PC-3 (cell line): ENCODE data around the gene POU3F3. TPM values are rescaled to one million over a fixed set of nuclear protein-coding genes. Genes with fewer than 3 reads are reported as not detected.

Experiments
- ATAC-seq: fragments of 200-7000 bp; cut with Tn5 transposase; 2 replicates; pipeline ENCODE4 v1.9.1; 2020; ENCODE audit warnings: mild to moderate bottlenecking, moderate library complexity
- BruUV-seq: library from RNA; stranded (reverse); fragments of 400-500 nt; replicated peaks from 2 replicates; lab custom pipeline; 2021; lab: Mats Ljungman, UMichigan
- CTCF ChIA-PET: fragments of 300-600 bp; sonication (Branson Sonifier 250); formaldehyde crosslinking; loops from one replicate; lab custom pipeline; 2022; ENCODE audit warnings: antibody characterized with exemption; lab: Charles Lee
- POLR2A ChIA-PET: fragments of 300-600 bp; sonication (Branson Sonifier 250); formaldehyde crosslinking; loops from one replicate; lab custom pipeline; 2022; ENCODE audit warnings: antibody characterized with exemption; ENCODE audit not compliant: unreplicated experiment; lab: Charles Lee
- DNase-seq: peaks from one replicate; pipeline ENCODE4 v3.0.0-alpha.2; 2015
- H2AFZ ChIP-seq: fragments of 300-600 bp; sonication (generic); 2 replicates; pipeline ENCODE4 v1.6.0; 2016; ENCODE audit warnings: antibody characterized with exemption, low read length
- H3F3A ChIP-seq: fragments of 300-600 bp; sonication (generic); one replicate; pipeline ENCODE4 v1.6.0; 2017; ENCODE audit warnings: antibody characterized with exemption, low read length, control low read depth, mild to moderate bottlenecking; ENCODE audit not compliant: unreplicated experiment
- H3K27ac ChIP-seq: fragments of 300-600 bp; sonication (generic); 2 replicates; pipeline ENCODE4 v1.5.1; 2016; ENCODE audit warnings: mild to moderate bottlenecking, low read length
- H3K27me3 ChIP-seq: fragments of 300-600 bp; sonication (generic); 2 replicates; pipeline ENCODE4 v1.6.1; 2016; ENCODE audit warnings: low read length, mixed read lengths
- H3K36me3 ChIP-seq: fragments of 300-600 bp; sonication (generic); 2 replicates; pipeline ENCODE4 v1.6.1; 2016; ENCODE audit warnings: low read depth, mixed run types, low read length, mixed read lengths
- H3K4me1 ChIP-seq: fragments of 300-600 bp; sonication (generic); 2 replicates; pipeline ENCODE4 v1.5.1; 2016; ENCODE audit warnings: low read length; ENCODE audit not compliant: insufficient read depth
- H3K4me2 ChIP-seq: fragments of 300-600 bp; sonication (generic); 2 replicates; pipeline ENCODE4 v1.6.0; 2016; ENCODE audit warnings: low read length
- H3K4me3 ChIP-seq: fragments of 300-600 bp; sonication (generic); 2 replicates; pipeline ENCODE4 v1.5.1; 2016; ENCODE audit warnings: mild to moderate bottlenecking, low read length, mixed read lengths
- H3K79me2 ChIP-seq: fragments of 300-600 bp; sonication (generic); 2 replicates; pipeline ENCODE4 v1.6.1; 2017; ENCODE audit warnings: low read length, mixed read lengths
- H3K9ac ChIP-seq: fragments of 300-600 bp; sonication (generic); 2 replicates; pipeline ENCODE4 v1.6.0; 2016; ENCODE audit warnings: mild to moderate bottlenecking, low read length
- H3K9me2 ChIP-seq: fragments of 300-600 bp; sonication (generic); replicated peaks from 2 replicates; pipeline ENCODE4 v1.6.1; 2016; ENCODE audit warnings: mixed run types, low read length, mixed read lengths
- H3K9me3 ChIP-seq: fragments of 300-600 bp; sonication (generic); 2 replicates; pipeline ENCODE4 v1.6.1; 2016; ENCODE audit warnings: low read length, mixed read lengths
- H4K20me1 ChIP-seq: fragments of 300-600 bp; sonication (generic); 2 replicates; pipeline ENCODE4 v1.6.1; 2016; ENCODE audit warnings: low read length, mixed read lengths
- EZH2 ChIP-seq: fragments of 300-600 bp; sonication (generic); IDR thresholded peaks from one replicate; pipeline ENCODE4 v1.6.1; 2017; ENCODE audit warnings: antibody characterized with exemption, mild to moderate bottlenecking, low read length; ENCODE audit not compliant: unreplicated experiment
- EZH2phosphoT487 ChIP-seq: fragments of 300-600 bp; sonication (generic); IDR thresholded peaks from 2 replicates; pipeline ENCODE4 v1.6.1; 2018; ENCODE audit warnings: mild to moderate bottlenecking, antibody characterized with exemption, low read length, borderline replicate concordance
- intact Hi-C: fragments of 100-400 bp; cut with micrococcal nuclease; formaldehyde crosslinking; loops from 2 replicates; pipeline ENCODE4 v1.9.0; 2023
- total RNA-seq: library from RNA; depleted of rRNA; stranded (reverse); fragments of >200 nt; gene quantifications from 2 replicates; pipeline ENCODE4 v1.2.3, GENCODE V29; 2014
- TF ChIP-seq, protein P1 (sequence below): fragments of 300-600 bp; sonication (generic); conservative IDR thresholded peaks from 2 replicates; pipeline ENCODE4 v1.5.1; 2017; ENCODE audit warnings: antibody characterized with exemption, low read depth, mild to moderate bottlenecking, low read length

Gene POU3F3
- total RNA-seq, 1 experiment from 2014 or later = not detected

GRCh38 chr2:104854498-104855220 is 744 bp downstream of the POU3F3 start:
- no peaks in the 10 kb centered on the region for H3K9me2 ChIP-seq
- ATAC-seq (no peak), DNase-seq (no peak)
- no peaks in the 10 kb centered on the region for H3K79me2 ChIP-seq
- peaks cover 4% of the 10 kb centered on the region; the same call in 1 of the 2 replicates for H3K4me1 ChIP-seq
- no peak overlapping the region for H3K27ac ChIP-seq
- ChIA-PET POLR2A (no interaction called here), CTCF (no interaction called here)
- no peaks in the 10 kb centered on the region for H3K9me3 ChIP-seq
- H4K20me1 ChIP-seq = no peaks in the 10 kb centered on the region
- no peaks in the 10 kb centered on the region for H3K36me3 ChIP-seq
- H2AFZ ChIP-seq = no peak overlapping the region
- no peaks in the 10 kb centered on the region for H3F3A ChIP-seq
- H3K4me3 ChIP-seq = no peak overlapping the region
- TF ChIP-seq EZH2 (no peak), EZH2phosphoT487 (no peak)
- TF ChIP-seq, protein P1, sequence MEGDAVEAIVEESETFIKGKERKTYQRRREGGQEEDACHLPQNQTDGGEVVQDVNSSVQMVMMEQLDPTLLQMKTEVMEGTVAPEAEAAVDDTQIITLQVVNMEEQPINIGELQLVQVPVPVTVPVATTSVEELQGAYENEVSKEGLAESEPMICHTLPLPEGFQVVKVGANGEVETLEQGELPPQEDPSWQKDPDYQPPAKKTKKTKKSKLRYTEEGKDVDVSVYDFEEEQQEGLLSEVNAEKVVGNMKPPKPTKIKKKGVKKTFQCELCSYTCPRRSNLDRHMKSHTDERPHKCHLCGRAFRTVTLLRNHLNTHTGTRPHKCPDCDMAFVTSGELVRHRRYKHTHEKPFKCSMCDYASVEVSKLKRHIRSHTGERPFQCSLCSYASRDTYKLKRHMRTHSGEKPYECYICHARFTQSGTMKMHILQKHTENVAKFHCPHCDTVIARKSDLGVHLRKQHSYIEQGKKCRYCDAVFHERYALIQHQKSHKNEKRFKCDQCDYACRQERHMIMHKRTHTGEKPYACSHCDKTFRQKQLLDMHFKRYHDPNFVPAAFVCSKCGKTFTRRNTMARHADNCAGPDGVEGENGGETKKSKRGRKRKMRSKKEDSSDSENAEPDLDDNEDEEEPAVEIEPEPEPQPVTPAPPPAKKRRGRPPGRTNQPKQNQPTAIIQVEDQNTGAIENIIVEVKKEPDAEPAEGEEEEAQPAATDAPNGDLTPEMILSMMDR = no peak
- no peak overlapping the region for H3K4me2 ChIP-seq
- intact Hi-C loops = no loop called here
- no peak overlapping the region for H3K9ac ChIP-seq
- peaks cover 56% of the 10 kb centered on the region for H3K27me3 ChIP-seq
- no TSS peak for BruUV-seq

DNA sequence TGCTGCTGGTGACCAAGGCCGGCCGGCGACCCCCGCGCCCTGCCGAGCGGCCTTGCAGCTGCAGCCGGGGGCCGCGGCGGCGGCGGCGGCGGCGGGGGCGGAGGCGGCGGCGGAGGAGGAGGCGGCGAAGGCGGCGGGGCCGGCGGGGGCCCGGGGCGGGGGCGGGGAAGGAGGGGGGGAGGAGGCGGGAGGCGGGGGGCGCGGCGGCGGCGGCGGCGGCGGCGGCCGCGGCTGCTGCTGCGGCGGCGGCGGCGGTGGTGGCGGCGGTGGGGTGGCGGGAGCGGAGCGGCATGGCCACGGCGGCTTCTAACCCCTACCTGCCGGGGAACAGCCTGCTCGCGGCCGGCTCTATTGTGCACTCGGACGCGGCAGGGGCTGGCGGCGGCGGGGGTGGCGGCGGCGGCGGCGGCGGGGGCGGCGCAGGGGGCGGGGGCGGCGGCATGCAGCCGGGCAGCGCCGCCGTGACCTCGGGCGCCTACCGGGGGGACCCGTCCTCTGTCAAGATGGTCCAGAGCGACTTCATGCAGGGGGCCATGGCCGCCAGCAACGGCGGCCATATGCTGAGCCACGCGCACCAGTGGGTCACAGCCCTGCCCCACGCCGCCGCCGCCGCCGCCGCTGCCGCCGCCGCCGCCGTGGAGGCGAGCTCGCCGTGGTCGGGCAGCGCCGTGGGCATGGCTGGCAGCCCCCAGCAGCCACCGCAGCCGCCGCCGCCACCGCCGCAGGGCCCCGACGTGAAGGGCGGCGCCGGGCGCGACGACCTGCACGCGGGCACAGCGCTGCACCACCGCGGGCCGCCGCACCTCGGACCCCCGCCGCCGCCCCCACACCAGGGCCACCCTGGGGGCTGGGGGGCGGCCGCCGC is 1.5 kb downstream of the POU3F3 start:
- CTCF ChIA-PET = no interaction called here
- Histone ChIP-seq H3K4me2 (no peak overlapping the region), H3K27me3 (peaks cover 55% of the 10 kb centered on the region), H3K79me2 (no peaks in the 10 kb centered on the region), H3K9me3 (no peaks in the 10 kb centered on the region), H3K4me1 (peaks cover 4% of the 10 kb centered on the region; the same call in 1 of the 2 replicates), H4K20me1 (no peaks in the 10 kb centered on the region), H3K9ac (no peak overlapping the region), H3K36me3 (no peaks in the 10 kb centered on the region), H2AFZ (no peak overlapping the region), H3K4me3 (no peak overlapping the region), H3F3A (no peaks in the 10 kb centered on the region), H3K27ac (no peak overlapping the region), H3K9me2 (no peaks in the 10 kb centered on the region)
- DNase-seq (no peak), ATAC-seq (no peak)
- POLR2A ChIA-PET = no interaction called here
- BruUV-seq = no TSS peak
- intact Hi-C loops = no loop called here
- TF ChIP-seq EZH2phosphoT487 (no peak), EZH2 (no peak)
- TF ChIP-seq, protein P1 = no peak
